ENCODE data around the gene DNAAF8. TPM values are rescaled to one million over a fixed set of nuclear protein-coding genes. Genes with fewer than 3 reads are reported as not detected.
"Not testable (repeated sequence)": the region's sequence is repeated elsewhere in the genome, so short reads cannot be mapped to it uniquely, and the experiment has no call there.

The DNAAF8 gene
- total RNA-seq, 1 experiment from 2014 or later = 0.06 TPM

GRCh38 chr16:4728676-4729075 lies 5.7 kb upstream of the DNAAF8 start:
- H3K36me3 ChIP-seq = peaks cover 6% of the 10 kb centered on the region; the same call in 1 of the 2 replicates
- DNase-seq = no peak

GRCh38 chr16:4729876-4730275 lies 4.5 kb upstream of the DNAAF8 start:
- Histone ChIP-seq H3K27me3 (no peaks in the 10 kb centered on the region), H3K27ac (no peak overlapping the region), H3K9me3 (replicated peaks) (no peaks in the 10 kb centered on the region), H3K4me1 (no peaks in the 10 kb centered on the region; the same call in 1 of the 2 replicates), H3K4me3 (no peak overlapping the region), H3K36me3 (peaks cover 6% of the 10 kb centered on the region; the same call in 1 of the 2 replicates)
- DNase-seq = no peak

More at GRCh38 chr16:4728676-4729075, 5.7 kb upstream of the DNAAF8 start:
- H3K9me3 ChIP-seq (replicated peaks) = no peaks in the 10 kb centered on the region
- no peak overlapping the region for H3K4me3 ChIP-seq
- H3K27me3 ChIP-seq = no peaks in the 10 kb centered on the region
- H3K27ac ChIP-seq = no peak overlapping the region
- no peaks in the 10 kb centered on the region; the same call in 1 of the 2 replicates for H3K4me1 ChIP-seq

DNA sequence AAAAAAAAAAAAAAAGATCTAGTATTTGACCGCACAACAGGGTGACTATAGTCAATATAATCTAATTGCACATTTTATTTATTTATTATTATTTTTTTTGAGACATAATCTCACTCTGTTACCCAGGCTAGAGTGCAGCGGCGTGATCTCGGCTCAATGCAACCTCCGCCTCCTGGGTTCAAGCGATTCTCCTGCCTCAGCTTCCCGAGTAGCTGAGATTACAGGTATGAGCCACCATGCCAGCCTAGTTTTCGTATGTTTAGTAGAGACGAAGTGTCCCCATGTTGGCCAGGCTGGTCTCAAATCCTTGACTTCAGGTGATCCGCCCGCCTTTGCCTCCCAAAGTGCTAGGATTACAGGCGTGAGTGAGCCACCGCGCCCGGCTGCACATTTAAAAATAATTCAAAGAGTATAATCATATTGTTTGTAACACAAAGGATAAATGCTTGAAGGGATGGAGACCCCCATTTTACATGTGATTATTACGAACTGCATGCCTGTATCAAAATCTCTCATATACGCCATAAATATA lies 1.1 kb upstream of the DNAAF8 start:
- Histone ChIP-seq H3K4me1 (peaks cover 3% of the 10 kb centered on the region; the same call in 1 of the 2 replicates), H3K4me3 (peak overlapping the region; percentile 79), H3K27me3 (no peaks in the 10 kb centered on the region), H3K27ac (no peak overlapping the region; the same call in 1 of the 2 replicates), H3K36me3 (peaks cover 4% of the 10 kb centered on the region; the same call in 1 of the 2 replicates), H3K9me3 (replicated peaks) (no peaks in the 10 kb centered on the region)
- DNase-seq = no peak

GRCh38 chr16:4733747-4734062 lies 632 bp upstream of the DNAAF8 start:
- peak overlapping the region; percentile 19; the same call in 1 of the 2 replicates for H3K27ac ChIP-seq

GRCh38 chr16:4734730-4735535 lies 596 bp downstream of the DNAAF8 start:
- DNase-seq = peak; percentile 86 to 90
- Histone ChIP-seq H3K27me3 (no peaks in the 10 kb centered on the region), H3K9me3 (replicated peaks) (no peaks in the 10 kb centered on the region), H3K27ac (no peak overlapping the region), H3K4me3 (peak overlapping the region; percentile 79), H3K4me1 (peaks cover 3% of the 10 kb centered on the region; the same call in 1 of the 2 replicates), H3K36me3 (peaks cover 4% of the 10 kb centered on the region; the same call in 1 of the 2 replicates)

More at GRCh38 chr16:4733747-4734062, 632 bp upstream of the DNAAF8 start:
- DNase-seq = no peak
- peak overlapping the region; percentile 79 for H3K4me3 ChIP-seq
- H3K27me3 ChIP-seq = no peaks in the 10 kb centered on the region
- H3K36me3 ChIP-seq = peaks cover 4% of the 10 kb centered on the region; the same call in 1 of the 2 replicates
- H3K4me1 ChIP-seq = peaks cover 3% of the 10 kb centered on the region; the same call in 1 of the 2 replicates
- no peaks in the 10 kb centered on the region for H3K9me3 ChIP-seq (replicated peaks)

DNA sequence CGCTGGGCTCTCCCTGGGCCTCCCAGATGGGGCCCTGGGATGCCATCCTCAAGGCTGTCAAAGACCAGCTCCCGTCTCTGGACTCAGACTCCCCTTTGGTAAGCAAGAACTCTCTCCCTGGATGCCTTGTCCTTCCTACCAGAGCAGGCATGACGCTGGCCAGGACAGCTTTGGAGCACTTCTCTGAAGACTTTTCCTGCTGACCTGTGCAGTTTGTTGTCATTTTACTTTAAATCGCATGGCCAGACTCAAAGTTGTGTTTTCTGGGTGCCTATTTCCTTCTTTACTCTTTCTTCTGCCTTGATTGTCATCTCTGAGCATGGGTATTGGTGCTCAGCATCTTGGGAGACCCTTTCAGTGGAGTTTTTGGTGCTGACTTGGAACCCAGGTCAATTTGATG lies 2.2 kb downstream of the DNAAF8 start:
- Histone ChIP-seq H3K36me3 (no peaks in the 10 kb centered on the region), H3K4me3 (no peak overlapping the region), H3K27me3 (no peaks in the 10 kb centered on the region), H3K4me1 (peaks cover 3% of the 10 kb centered on the region; the same call in 1 of the 2 replicates), H3K9me3 (replicated peaks) (no peaks in the 10 kb centered on the region), H3K27ac (no peak overlapping the region)
- DNase-seq = no peak

DNA sequence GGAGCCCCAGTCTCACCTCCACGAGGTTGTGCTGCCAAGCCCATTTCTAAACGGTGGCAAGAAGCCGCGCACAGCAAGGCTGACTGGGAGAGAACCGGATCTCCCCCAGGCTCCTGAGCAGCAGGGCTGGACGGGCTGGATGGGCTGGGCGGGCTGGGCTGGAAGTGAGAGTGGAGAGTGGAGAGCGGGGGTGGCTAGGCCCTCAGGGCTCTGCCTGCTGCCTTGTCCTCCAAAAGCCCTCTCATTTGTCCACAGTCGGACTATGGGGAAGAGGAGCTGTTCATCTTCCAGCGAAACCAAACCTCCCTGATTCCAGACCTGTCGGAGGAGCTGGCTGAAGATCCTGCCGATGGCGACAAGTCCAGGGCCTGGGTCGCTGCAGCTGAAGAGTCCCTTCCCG lies 3.2 kb downstream of the DNAAF8 start:
- no peak overlapping the region for H3K4me3 ChIP-seq
- DNase-seq = no peak
- H3K27me3 ChIP-seq = no peaks in the 10 kb centered on the region
- no peak overlapping the region for H3K27ac ChIP-seq
- H3K9me3 ChIP-seq (replicated peaks) = no peaks in the 10 kb centered on the region
- peaks cover 3% of the 10 kb centered on the region; the same call in 1 of the 2 replicates for H3K4me1 ChIP-seq
- H3K36me3 ChIP-seq = no peaks in the 10 kb centered on the region

DNA sequence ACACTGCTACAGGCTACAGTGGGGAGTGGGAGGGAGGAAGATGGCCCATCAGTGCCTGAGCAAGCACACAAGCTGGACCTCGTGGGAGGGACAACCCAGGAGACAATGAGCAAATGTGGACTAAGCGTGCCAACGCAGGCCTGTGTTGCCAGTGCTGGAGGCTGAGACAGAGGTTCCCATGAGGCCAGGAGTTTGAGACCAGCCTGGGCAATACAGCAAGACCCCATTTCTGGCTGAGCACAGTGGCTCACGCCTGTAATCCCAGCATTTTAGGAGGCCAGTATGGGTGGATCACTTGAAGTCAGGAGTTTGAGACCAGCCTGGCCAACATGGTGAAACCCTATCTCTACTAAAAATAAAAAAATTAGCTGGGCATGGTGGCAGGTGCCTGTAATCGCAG lies 4.0 kb downstream of the DNAAF8 start:
- not testable (repeated sequence) for H3K36me3 ChIP-seq; H3K27ac ChIP-seq; H3K4me1 ChIP-seq; H3K27me3 ChIP-seq; H3K4me3 ChIP-seq; H3K9me3 ChIP-seq (replicated peaks); DNase-seq

DNA sequence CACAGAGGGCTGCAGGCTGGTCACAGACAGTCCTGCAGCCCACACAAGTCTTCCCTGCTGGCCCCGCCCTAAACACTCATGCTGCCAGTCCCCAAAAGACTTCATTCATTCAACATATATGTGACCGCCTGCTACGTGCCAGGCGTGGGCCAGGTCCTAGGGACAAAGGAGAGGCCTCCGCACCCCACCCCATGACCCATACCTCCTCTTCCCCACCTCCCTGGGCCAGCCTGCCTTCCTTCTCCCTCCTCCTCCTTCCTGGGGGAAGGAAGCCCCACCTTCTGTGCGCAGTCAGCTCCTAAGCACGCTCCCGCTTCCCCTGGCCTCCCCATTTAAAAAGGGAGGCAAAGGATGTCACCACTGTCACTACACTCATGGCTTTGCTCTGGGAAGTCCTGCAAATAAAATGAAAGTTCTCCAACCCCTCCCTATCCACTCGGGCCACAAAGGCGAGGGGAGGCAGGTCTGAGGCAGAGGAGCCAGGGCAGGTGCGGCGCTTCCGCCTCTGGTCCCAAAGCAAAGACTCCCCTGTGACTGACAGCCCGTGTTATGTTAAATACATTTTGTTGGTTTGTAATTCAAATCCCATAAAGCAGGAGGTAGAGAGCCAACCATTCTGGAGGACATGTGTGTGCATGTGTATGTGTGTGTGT lies 9.0 kb downstream of the DNAAF8 start:
- no peaks in the 10 kb centered on the region for H3K9me3 ChIP-seq (replicated peaks)
- DNase-seq = no peak
- H3K36me3 ChIP-seq = no peaks in the 10 kb centered on the region
- no peaks in the 10 kb centered on the region for H3K27me3 ChIP-seq
- no peak overlapping the region for H3K27ac ChIP-seq
- no peaks in the 10 kb centered on the region for H3K4me1 ChIP-seq
- no peak overlapping the region for H3K4me3 ChIP-seq

GRCh38 chr16:4744555-4745273 lies 10.4 kb downstream of the DNAAF8 start:
- H3K4me3 ChIP-seq = no peak overlapping the region
- no peaks in the 10 kb centered on the region for H3K4me1 ChIP-seq
- no peaks in the 10 kb centered on the region for H3K27me3 ChIP-seq
- no peaks in the 10 kb centered on the region for H3K9me3 ChIP-seq (replicated peaks)
- H3K27ac ChIP-seq = no peak overlapping the region
- H3K36me3 ChIP-seq = no peaks in the 10 kb centered on the region
- DNase-seq = peak in 1 of 2 experiments; percentile 17

- no peaks in the 10 kb centered on the region for H3K4me1 ChIP-seq
- H3K36me3 ChIP-seq = no peaks in the 10 kb centered on the region
- DNase-seq = peak in 1 of 2 experiments; percentile 27
- no peak overlapping the region for H3K4me3 ChIP-seq
- no peaks in the 10 kb centered on the region for H3K27me3 ChIP-seq
- H3K27ac ChIP-seq = no peak overlapping the region
- H3K9me3 ChIP-seq (replicated peaks) = no peaks in the 10 kb centered on the region
These were observed 10.9 kb downstream of the DNAAF8 start for GRCh38 chr16:4745274-4745569.

GRCh38 chr16:4746215-4746614 lies 11.9 kb downstream of the DNAAF8 start:
- Histone ChIP-seq H3K9me3 (replicated peaks) (no peaks in the 10 kb centered on the region), H3K4me1 (no peaks in the 10 kb centered on the region), H3K27ac (no peak overlapping the region), H3K27me3 (no peaks in the 10 kb centered on the region), H3K36me3 (no peaks in the 10 kb centered on the region), H3K4me3 (no peak overlapping the region)
- no peak for DNase-seq

- Histone ChIP-seq H3K4me1 (no peaks in the 10 kb centered on the region), H3K27ac (no peak overlapping the region), H3K36me3 (no peaks in the 10 kb centered on the region; the same call in 1 of the 2 replicates), H3K4me3 (no peak overlapping the region), H3K9me3 (replicated peaks) (no peaks in the 10 kb centered on the region), H3K27me3 (no peaks in the 10 kb centered on the region)
- no peak for DNase-seq
These were observed 12.7 kb downstream of the DNAAF8 start for GRCh38 chr16:4746991-4747574.

DNA sequence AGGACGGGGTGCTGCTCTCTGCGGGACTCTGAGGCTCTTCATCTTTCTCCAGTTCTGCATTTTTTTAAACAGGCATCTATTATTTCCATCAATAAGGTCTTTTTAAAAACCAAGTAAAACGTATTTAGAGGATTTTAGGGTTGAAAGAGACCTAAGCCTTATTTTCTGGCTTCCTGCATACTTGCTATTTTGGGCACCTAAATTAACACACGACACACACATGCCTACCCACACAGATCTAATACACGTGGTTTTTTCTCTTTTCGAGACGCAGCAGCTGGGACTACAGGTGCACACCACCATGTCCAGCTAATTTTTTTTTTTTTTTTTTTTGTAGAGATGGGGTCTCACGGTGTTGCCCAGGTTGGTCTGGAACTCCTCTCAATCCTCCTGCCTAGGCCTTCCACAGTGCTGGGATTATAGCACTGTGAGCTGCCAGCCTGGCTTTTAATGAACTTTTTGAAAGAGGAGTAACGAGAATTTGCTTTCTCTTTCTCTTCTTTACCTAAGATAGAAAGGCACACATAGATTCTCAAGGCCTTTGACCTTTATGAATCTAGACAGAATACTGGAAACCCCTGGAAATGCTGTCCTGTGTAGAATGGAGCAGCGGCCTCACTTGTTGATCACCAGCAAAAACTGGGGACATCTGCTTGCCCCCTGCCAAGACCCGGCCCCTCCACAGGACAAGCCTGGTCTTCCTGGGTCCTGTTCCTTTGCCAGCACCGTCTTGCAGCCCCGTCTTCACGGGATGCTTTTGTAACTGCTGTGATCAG lies 13.8 kb downstream of the DNAAF8 start:
- no peak overlapping the region for H3K4me3 ChIP-seq
- H3K9me3 ChIP-seq (replicated peaks) = no peaks in the 10 kb centered on the region
- H3K4me1 ChIP-seq = no peaks in the 10 kb centered on the region
- no peak for DNase-seq
- no peak overlapping the region for H3K27ac ChIP-seq
- H3K27me3 ChIP-seq = no peaks in the 10 kb centered on the region
- H3K36me3 ChIP-seq = no peaks in the 10 kb centered on the region; the same call in 1 of the 2 replicates

Measured in SJCRH30 (cell line).